Activated CD8-positive, alpha-beta memory T cell treated with anti-CD3 and anti-CD28 coated beads for 1 hour (primary cell): ENCODE results near the gene VPS37C.

Source experiments
- DNase-seq, 2 donors: peaks; one replicate each; pipeline ENCODE4 v3.0.0-alpha.2; 2020; ENCODE audit warnings: low read depth in 1 of 2; ENCODE audit errors: extremely low read depth in 1 of 2

Gene VPS37C

GRCh38 chr11:61119571-61119970 lies 41.7 kb downstream of the VPS37C start:
- DNase-seq, result no peak

GRCh38 chr11:61119055-61119454 lies 42.2 kb downstream of the VPS37C start:
- DNase-seq, result no peak

- no peak for DNase-seq
Measured at GRCh38 chr11:61118406-61118805, 42.8 kb downstream of the VPS37C start.

GRCh38 chr11:61118004-61118403 lies 43.2 kb downstream of the VPS37C start:
- DNase-seq, result no peak

GRCh38 chr11:61117168-61117520 lies 44.1 kb downstream of the VPS37C start:
- DNase-seq, result no peak

- no peak for DNase-seq
Measured at GRCh38 chr11:61116426-61117167, 44.6 kb downstream of the VPS37C start.

- DNase-seq, result no peak
Measured at GRCh38 chr11:61115498-61116224, 45.6 kb downstream of the VPS37C start.

- DNase-seq, result no peak
Measured at GRCh38 chr11:61114913-61115312, 46.3 kb downstream of the VPS37C start.

GRCh38 chr11:61113201-61113600 lies 48.0 kb downstream of the VPS37C start:
- DNase-seq, result no peak

- no peak for DNase-seq
Measured at GRCh38 chr11:61112575-61112974, 48.7 kb downstream of the VPS37C start.

- no peak for DNase-seq
Measured at GRCh38 chr11:61111786-61112517, 49.3 kb downstream of the VPS37C start.

- DNase-seq, result no peak
Measured at GRCh38 chr11:61111050-61111435, 50.2 kb downstream of the VPS37C start.

GRCh38 chr11:61110255-61111049 lies 50.8 kb downstream of the VPS37C start:
- no peak for DNase-seq

GRCh38 chr11:61109671-61110070 lies 51.6 kb downstream of the VPS37C start:
- DNase-seq, result no peak

- no peak for DNase-seq
Measured at GRCh38 chr11:61108847-61109585, 52.2 kb downstream of the VPS37C start.

GRCh38 chr11:61107888-61108287 lies 53.3 kb downstream of the VPS37C start:
- DNase-seq, result no peak

- DNase-seq, result no peak
Measured at GRCh38 chr11:61106894-61107470, 54.2 kb downstream of the VPS37C start.

GRCh38 chr11:61106296-61106695 lies 54.9 kb downstream of the VPS37C start:
- no peak for DNase-seq

- DNase-seq, result no peak
Measured at GRCh38 chr11:61104963-61105362, 56.3 kb downstream of the VPS37C start.

GRCh38 chr11:61103851-61104423 lies 57.3 kb downstream of the VPS37C start:
- DNase-seq, result no peak
